Ovary (tissue), 3 donors: ENCODE data around the gene RGS19.

Experiments
- EP300 ChIP-seq: sonication (generic); formaldehyde crosslinking; IDR thresholded peaks from one replicate; pipeline ENCODE4 v1.6.1; 2017; ENCODE audit warnings: antibody characterized with exemption
- POLR2A ChIP-seq: fragments of 450-650 bp; IDR thresholded peaks from one replicate; pipeline ENCODE4 v1.6.1; 2017; ENCODE audit warnings: antibody characterized with exemption, mild to moderate bottlenecking, moderate library complexity
- TF ChIP-seq, protein P1 (sequence below), 3 donors: fragments of 450-650 bp in 2 of 3; fragments of 200-600 bp in 1 of 3; IDR thresholded peaks; one replicate each; pipeline versions ENCODE4 v1.5.1 to v1.8.0; 2016 to 2022; ENCODE audit warnings: antibody characterized with exemption in 3 of 3, mild to moderate bottlenecking in 1 of 3
- donor health status: DM: no; HTN: no; CAD: no.

DNA sequence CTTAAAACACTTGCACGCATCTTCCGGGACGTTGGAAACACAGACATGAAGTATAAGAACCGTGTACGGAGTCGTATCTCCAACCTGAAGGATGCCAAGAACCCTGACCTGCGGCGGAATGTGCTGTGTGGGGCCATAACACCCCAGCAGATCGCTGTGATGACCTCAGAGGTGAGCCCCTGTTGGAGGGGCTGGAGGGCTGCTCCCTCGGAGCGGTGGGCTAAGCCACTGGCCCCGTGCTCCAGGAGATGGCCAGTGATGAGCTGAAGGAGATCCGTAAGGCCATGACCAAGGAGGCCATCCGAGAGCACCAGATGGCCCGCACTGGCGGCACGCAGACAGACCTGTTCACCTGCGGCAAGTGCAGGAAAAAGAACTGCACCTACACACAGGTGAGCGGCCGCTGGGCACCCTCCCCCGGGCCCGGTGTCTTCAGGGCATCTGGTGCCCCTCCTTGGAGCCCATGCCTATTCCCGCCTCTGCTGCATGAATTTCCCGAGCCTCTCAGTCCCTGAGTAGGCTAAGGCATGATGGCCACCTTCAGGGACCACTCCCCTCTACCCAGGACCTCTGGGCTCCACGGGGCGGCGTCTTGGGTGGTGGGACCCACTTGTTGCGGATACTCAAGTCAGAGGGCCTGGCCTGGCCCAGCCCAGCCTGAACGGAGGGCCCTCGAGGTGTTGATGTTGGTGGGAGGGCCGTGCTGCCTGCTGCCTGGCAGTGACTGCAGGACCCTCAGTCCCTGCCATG lies 8.9 kb downstream of the RGS19 start:
- TF ChIP-seq, protein P1, sequence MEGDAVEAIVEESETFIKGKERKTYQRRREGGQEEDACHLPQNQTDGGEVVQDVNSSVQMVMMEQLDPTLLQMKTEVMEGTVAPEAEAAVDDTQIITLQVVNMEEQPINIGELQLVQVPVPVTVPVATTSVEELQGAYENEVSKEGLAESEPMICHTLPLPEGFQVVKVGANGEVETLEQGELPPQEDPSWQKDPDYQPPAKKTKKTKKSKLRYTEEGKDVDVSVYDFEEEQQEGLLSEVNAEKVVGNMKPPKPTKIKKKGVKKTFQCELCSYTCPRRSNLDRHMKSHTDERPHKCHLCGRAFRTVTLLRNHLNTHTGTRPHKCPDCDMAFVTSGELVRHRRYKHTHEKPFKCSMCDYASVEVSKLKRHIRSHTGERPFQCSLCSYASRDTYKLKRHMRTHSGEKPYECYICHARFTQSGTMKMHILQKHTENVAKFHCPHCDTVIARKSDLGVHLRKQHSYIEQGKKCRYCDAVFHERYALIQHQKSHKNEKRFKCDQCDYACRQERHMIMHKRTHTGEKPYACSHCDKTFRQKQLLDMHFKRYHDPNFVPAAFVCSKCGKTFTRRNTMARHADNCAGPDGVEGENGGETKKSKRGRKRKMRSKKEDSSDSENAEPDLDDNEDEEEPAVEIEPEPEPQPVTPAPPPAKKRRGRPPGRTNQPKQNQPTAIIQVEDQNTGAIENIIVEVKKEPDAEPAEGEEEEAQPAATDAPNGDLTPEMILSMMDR (IDR thresholded peaks at IDR 0.05): no peak
- TF ChIP-seq POLR2A: no peak
- TF ChIP-seq EP300: no peak
